ENCODE data around the gene PHF20.
A peak's percentile ranks its signal among the peaks of the same experiment; 100 is the strongest.
"Not testable (repeated sequence)": the region's sequence is repeated elsewhere in the genome, so short reads cannot be mapped to it uniquely, and the experiment has no call there.

Gene PHF20

GRCh38 chr20:35773154-35773751 is 1.4 kb downstream of the PHF20 start:
- Histone ChIP-seq H3K36me3 (ENCODE audit: insufficient read depth, insufficient read length, low read length) (peaks cover 37% of the 10 kb centered on the region), H3K4me1 (ENCODE audit: insufficient read depth, insufficient read length) (peaks cover 6% of the 10 kb centered on the region), H3K4me3 (ENCODE audit: insufficient read length, low read depth) (peak overlapping the region; percentile 80), H3K27me3 (ENCODE audit: insufficient read depth, insufficient read length) (peaks cover 8% of the 10 kb centered on the region), H3K9me3 (ENCODE audit: insufficient read depth, low read length) (peaks cover 10% of the 10 kb centered on the region; the same call in 1 of the 2 replicates), H3K9ac (ENCODE audit: insufficient read length, low read depth) (peak overlapping the region; percentile 90)
- DNase-seq (ENCODE audit: low read depth, low spot score): no peak
- TF ChIP-seq SUZ12 (IDR thresholded peaks at IDR 0.05; ENCODE audit: extremely low read depth, insufficient read depth, insufficient read length) (no peak), ZNF274 (IDR thresholded peaks at IDR 0.05; ENCODE audit: low read depth, low read length) (no peak), YY1 (IDR thresholded peaks at IDR 0.05; ENCODE audit: insufficient read depth, insufficient read length) (no peak)

GRCh38 chr20:35774391-35774790 is 2.6 kb downstream of the PHF20 start:
- no peak overlapping the region for H3K9ac ChIP-seq (ENCODE audit: insufficient read length, low read depth)

GRCh38 chr20:35776513-35777101 is 4.8 kb downstream of the PHF20 start:
- no peak for DNase-seq (ENCODE audit: low read depth, low spot score)
- Histone ChIP-seq H3K9me3 (ENCODE audit: insufficient read depth, low read length) (peaks cover under 1% of the 10 kb centered on the region; the same call in 1 of the 2 replicates), H3K4me3 (ENCODE audit: insufficient read length, low read depth) (no peak overlapping the region), H3K27me3 (ENCODE audit: insufficient read depth, insufficient read length) (peaks cover under 1% of the 10 kb centered on the region), H3K9ac (ENCODE audit: insufficient read length, low read depth) (no peak overlapping the region), H3K36me3 (ENCODE audit: insufficient read depth, insufficient read length, low read length) (peaks cover 45% of the 10 kb centered on the region), H3K4me1 (ENCODE audit: insufficient read depth, insufficient read length) (peaks cover 6% of the 10 kb centered on the region)
- no peak for TF ChIP-seq YY1 (IDR thresholded peaks at IDR 0.05; ENCODE audit: insufficient read depth, insufficient read length)

More at GRCh38 chr20:35774391-35774790, 2.6 kb downstream of the PHF20 start:
- H3K36me3 ChIP-seq (ENCODE audit: insufficient read depth, insufficient read length, low read length): peaks cover 41% of the 10 kb centered on the region
- peaks cover 6% of the 10 kb centered on the region for H3K4me1 ChIP-seq (ENCODE audit: insufficient read depth, insufficient read length)
- peaks cover 8% of the 10 kb centered on the region for H3K27me3 ChIP-seq (ENCODE audit: insufficient read depth, insufficient read length)
- H3K9me3 ChIP-seq (ENCODE audit: insufficient read depth, low read length): peaks cover 10% of the 10 kb centered on the region; the same call in 1 of the 2 replicates
- no peak overlapping the region for H3K4me3 ChIP-seq (ENCODE audit: insufficient read length, low read depth)
- no peak for DNase-seq (ENCODE audit: low read depth, low spot score)
- TF ChIP-seq SUZ12 (IDR thresholded peaks at IDR 0.05; ENCODE audit: extremely low read depth, insufficient read depth, insufficient read length): no peak

- not testable (repeated sequence) for H3K9ac ChIP-seq (ENCODE audit: insufficient read length, low read depth); H3K9me3 ChIP-seq (ENCODE audit: insufficient read depth, low read length); H3K27me3 ChIP-seq (ENCODE audit: insufficient read depth, insufficient read length); DNase-seq (ENCODE audit: low read depth, low spot score); H3K4me3 ChIP-seq (ENCODE audit: insufficient read length, low read depth); H3K4me1 ChIP-seq (ENCODE audit: insufficient read depth, insufficient read length)
- H3K36me3 ChIP-seq (ENCODE audit: insufficient read depth, insufficient read length, low read length): peaks cover 33% of the 10 kb centered on the region
Measured at GRCh38 chr20:35783811-35784210, 12.0 kb downstream of the PHF20 start.

GRCh38 chr20:35785541-35785940 is 13.7 kb downstream of the PHF20 start:
- DNase-seq (ENCODE audit: low read depth, low spot score); H3K9ac ChIP-seq (ENCODE audit: insufficient read length, low read depth); H3K4me1 ChIP-seq (ENCODE audit: insufficient read depth, insufficient read length); H3K4me3 ChIP-seq (ENCODE audit: insufficient read length, low read depth); H3K9me3 ChIP-seq (ENCODE audit: insufficient read depth, low read length); H3K27me3 ChIP-seq (ENCODE audit: insufficient read depth, insufficient read length): not testable (repeated sequence)
- peaks cover 31% of the 10 kb centered on the region for H3K36me3 ChIP-seq (ENCODE audit: insufficient read depth, insufficient read length, low read length)

GRCh38 chr20:35788796-35789195 is 17.0 kb downstream of the PHF20 start:
- DNase-seq (ENCODE audit: low read depth, low spot score): no peak
- H3K9ac ChIP-seq (ENCODE audit: insufficient read length, low read depth): no peak overlapping the region
- no peaks in the 10 kb centered on the region for H3K27me3 ChIP-seq (ENCODE audit: insufficient read depth, insufficient read length)
- H3K9me3 ChIP-seq (ENCODE audit: insufficient read depth, low read length): no peaks in the 10 kb centered on the region
- TF ChIP-seq YY1 (IDR thresholded peaks at IDR 0.05; ENCODE audit: insufficient read depth, insufficient read length) (no peak), SUZ12 (IDR thresholded peaks at IDR 0.05; ENCODE audit: extremely low read depth, insufficient read depth, insufficient read length) (no peak), ZNF274 (IDR thresholded peaks at IDR 0.05; ENCODE audit: low read depth, low read length) (no peak)
- H3K4me3 ChIP-seq (ENCODE audit: insufficient read length, low read depth): no peak overlapping the region
- H3K4me1 ChIP-seq (ENCODE audit: insufficient read depth, insufficient read length): peaks cover 4% of the 10 kb centered on the region
- H3K36me3 ChIP-seq (ENCODE audit: insufficient read depth, insufficient read length, low read length): peaks cover 23% of the 10 kb centered on the region

GRCh38 chr20:35791097-35791496 is 19.3 kb downstream of the PHF20 start:
- Histone ChIP-seq H3K36me3 (ENCODE audit: insufficient read depth, insufficient read length, low read length) (peaks cover 13% of the 10 kb centered on the region), H3K9me3 (ENCODE audit: insufficient read depth, low read length) (no peaks in the 10 kb centered on the region), H3K4me3 (ENCODE audit: insufficient read length, low read depth) (no peak overlapping the region), H3K4me1 (ENCODE audit: insufficient read depth, insufficient read length) (peaks cover 4% of the 10 kb centered on the region), H3K9ac (ENCODE audit: insufficient read length, low read depth) (no peak overlapping the region), H3K27me3 (ENCODE audit: insufficient read depth, insufficient read length) (no peaks in the 10 kb centered on the region)
- TF ChIP-seq YY1 (IDR thresholded peaks at IDR 0.05; ENCODE audit: insufficient read depth, insufficient read length): no peak
- DNase-seq (ENCODE audit: low read depth, low spot score): no peak

GRCh38 chr20:35791821-35792220 is 20.0 kb downstream of the PHF20 start:
- Histone ChIP-seq H3K4me3 (ENCODE audit: insufficient read length, low read depth) (no peak overlapping the region), H3K4me1 (ENCODE audit: insufficient read depth, insufficient read length) (peaks cover 4% of the 10 kb centered on the region), H3K27me3 (ENCODE audit: insufficient read depth, insufficient read length) (no peaks in the 10 kb centered on the region), H3K36me3 (ENCODE audit: insufficient read depth, insufficient read length, low read length) (peaks cover 13% of the 10 kb centered on the region), H3K9ac (ENCODE audit: insufficient read length, low read depth) (no peak overlapping the region), H3K9me3 (ENCODE audit: insufficient read depth, low read length) (no peaks in the 10 kb centered on the region)
- DNase-seq (ENCODE audit: low read depth, low spot score): no peak
- no peak for TF ChIP-seq SUZ12 (IDR thresholded peaks at IDR 0.05; ENCODE audit: extremely low read depth, insufficient read depth, insufficient read length)
- TF ChIP-seq ZNF274 (IDR thresholded peaks at IDR 0.05; ENCODE audit: low read depth, low read length): no peak
- TF ChIP-seq YY1 (IDR thresholded peaks at IDR 0.05; ENCODE audit: insufficient read depth, insufficient read length): no peak
